ENCODE data around the gene MAGI2. TPM values are rescaled to one million over a fixed set of nuclear protein-coding genes. Genes with fewer than 3 reads are reported as not detected.

Gene MAGI2
- total RNA-seq, 1 donor from 2014 or later: 0.10 TPM

DNA sequence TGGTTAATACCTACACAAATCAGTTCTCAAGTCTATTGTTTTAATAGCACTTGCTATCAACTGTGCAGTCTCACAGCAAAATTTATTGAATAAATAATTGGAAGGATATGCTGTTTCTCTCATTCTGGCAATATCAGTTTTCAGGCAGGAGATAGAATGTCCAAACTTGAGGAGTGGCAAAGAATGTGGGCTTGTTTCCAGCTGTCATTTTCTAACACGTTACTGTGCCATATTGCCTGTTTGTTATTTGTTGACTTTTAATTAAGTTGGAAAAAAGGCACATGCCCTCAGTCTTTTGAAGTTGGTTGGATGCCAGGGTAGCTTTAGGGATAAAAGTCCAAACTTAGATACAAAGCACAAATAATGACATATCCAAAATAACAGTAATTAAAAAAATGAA lies 52.2 kb downstream of the MAGI2 start:
- no peak overlapping the region for H3K4me3 Mint-ChIP-seq
- no peaks in the 10 kb centered on the region for H3K36me3 Mint-ChIP-seq (ENCODE audit: low read depth)
- H3K4me1 Mint-ChIP-seq (ENCODE audit: low read depth): no peaks in the 10 kb centered on the region
- no peaks in the 10 kb centered on the region for H3K9me3 Mint-ChIP-seq
- H3K27me3 Mint-ChIP-seq (ENCODE audit: insufficient read depth): no peaks in the 10 kb centered on the region
- no peak overlapping the region for H3K27ac Mint-ChIP-seq
- no peak for DNase-seq (ENCODE audit: low spot score)
- intact Hi-C loops (cut with micrococcal nuclease): no loop called here

DNA sequence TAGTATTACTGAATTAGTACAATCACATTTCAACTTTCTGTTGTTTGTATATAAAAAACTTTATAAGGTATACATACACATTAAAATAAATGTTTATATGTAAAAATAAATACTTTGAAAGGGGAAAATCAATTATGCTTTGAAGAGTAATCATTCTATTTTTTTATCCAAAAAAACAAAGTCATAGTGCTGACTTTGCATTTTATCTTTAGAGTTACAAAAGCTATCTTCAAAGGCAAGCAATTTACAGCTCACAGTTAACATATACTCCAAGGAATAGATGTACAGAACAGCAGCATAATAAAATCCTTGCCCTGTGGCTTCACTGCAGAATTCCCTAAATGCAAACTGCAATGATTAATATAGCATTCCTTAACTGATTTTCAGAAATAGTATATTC lies 53.2 kb downstream of the MAGI2 start:
- H3K9me3 Mint-ChIP-seq: no peaks in the 10 kb centered on the region
- DNase-seq (ENCODE audit: low spot score): no peak
- H3K4me3 Mint-ChIP-seq: no peak overlapping the region
- intact Hi-C loops (cut with micrococcal nuclease): no loop called here
- no peaks in the 10 kb centered on the region for H3K4me1 Mint-ChIP-seq (ENCODE audit: low read depth)
- no peaks in the 10 kb centered on the region for H3K27me3 Mint-ChIP-seq (ENCODE audit: insufficient read depth)
- H3K27ac Mint-ChIP-seq: no peak overlapping the region
- H3K36me3 Mint-ChIP-seq (ENCODE audit: low read depth): no peaks in the 10 kb centered on the region

DNA sequence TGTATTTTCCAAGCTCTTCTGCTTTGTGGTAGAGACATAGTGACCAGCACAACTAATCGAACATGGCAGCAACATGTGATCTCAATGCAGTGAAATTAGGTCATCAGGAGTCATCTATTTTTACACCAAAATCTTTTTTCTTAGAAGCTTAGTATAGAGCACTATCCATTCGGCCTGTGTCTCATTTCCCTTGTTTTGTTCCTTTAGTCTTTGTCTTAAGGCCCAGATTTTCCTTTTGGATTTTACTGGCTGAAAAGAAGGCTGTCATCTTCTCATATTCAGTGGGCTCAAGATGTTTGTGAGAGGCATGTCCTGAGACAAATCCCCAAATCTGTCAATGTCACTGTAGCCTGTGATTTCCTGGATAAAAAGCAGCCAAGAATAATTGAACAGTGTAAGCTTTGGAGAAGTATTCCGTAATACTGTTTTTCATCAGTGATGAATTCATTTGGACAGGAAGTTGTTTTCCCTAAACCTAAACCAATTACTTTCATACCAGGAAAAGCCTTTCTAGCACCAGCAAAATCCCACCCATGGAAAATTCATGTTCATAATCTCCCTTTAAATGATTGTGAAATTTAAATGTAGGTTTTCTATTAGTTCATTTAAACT lies 55.2 kb downstream of the MAGI2 start:
- Mint-ChIP-seq H3K9me3 (no peaks in the 10 kb centered on the region), H3K27ac (no peak overlapping the region), H3K36me3 (ENCODE audit: low read depth) (no peaks in the 10 kb centered on the region), H3K4me3 (no peak overlapping the region), H3K27me3 (ENCODE audit: insufficient read depth) (no peaks in the 10 kb centered on the region), H3K4me1 (ENCODE audit: low read depth) (no peaks in the 10 kb centered on the region)
- intact Hi-C loops (cut with micrococcal nuclease): no loop called here
- no peak for DNase-seq (ENCODE audit: low spot score)

DNA sequence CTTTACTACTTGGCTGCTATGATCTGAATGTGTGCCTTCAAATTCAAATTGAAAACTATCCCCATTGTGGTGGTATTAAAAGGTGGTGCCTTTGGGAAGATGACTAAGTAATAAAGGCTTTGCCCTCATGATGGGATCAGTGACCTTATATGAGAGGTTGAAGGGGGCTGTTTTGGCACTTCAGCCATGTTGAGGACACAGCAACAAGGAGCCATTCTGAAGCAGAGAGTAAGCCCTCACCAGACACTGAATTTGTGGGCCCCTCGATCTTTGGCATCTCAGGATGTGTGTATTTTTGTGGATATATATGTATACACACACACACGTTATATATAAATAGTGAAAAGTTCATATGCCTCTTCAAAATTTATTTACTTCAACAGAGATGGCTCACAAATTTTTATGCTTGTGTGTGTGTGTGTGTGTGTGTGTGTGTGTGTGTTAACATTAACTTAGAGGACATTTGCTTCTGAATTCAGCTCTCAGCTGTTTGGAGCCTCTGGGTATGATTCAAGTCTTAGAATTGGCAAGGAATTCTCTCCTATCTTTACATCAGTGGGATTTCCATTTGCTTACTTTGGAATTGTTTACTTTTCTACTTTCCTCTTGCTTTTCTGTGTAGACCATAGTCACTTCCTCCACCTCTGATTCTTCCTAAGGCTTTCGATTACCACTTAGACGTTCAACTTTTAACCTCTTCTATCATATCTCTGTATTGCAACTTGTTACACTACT lies 66.6 kb downstream of the MAGI2 start:
- Mint-ChIP-seq H3K27me3 (ENCODE audit: insufficient read depth) (peaks cover 1% of the 10 kb centered on the region), H3K4me3 (no peak overlapping the region), H3K9me3 (no peaks in the 10 kb centered on the region), H3K4me1 (ENCODE audit: low read depth) (no peaks in the 10 kb centered on the region), H3K36me3 (ENCODE audit: low read depth) (no peaks in the 10 kb centered on the region), H3K27ac (no peak overlapping the region)
- intact Hi-C loops (cut with micrococcal nuclease): no loop called here
- no peak for DNase-seq (ENCODE audit: low spot score)

DNA sequence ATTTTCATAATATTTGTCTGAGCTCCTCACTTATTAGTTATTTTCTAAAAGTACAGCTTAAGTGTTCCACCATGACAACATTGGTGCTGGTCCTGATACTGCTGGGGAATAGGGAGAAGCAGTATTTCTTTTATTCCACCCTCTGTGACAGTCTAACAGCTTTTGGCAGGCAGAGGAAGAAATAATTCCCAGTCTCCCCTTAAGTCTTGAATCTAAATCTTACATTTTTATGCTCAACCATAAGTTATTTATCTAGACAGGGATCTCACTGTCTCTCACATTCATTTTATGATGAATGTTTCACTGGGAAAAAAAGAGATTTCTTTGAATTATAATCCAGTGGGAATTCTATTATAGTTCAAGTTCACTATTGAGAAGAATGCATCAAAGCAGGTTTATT lies 71.5 kb downstream of the MAGI2 start:
- Mint-ChIP-seq H3K9me3 (no peaks in the 10 kb centered on the region), H3K36me3 (ENCODE audit: low read depth) (no peaks in the 10 kb centered on the region), H3K27ac (no peak overlapping the region), H3K4me3 (no peak overlapping the region), H3K4me1 (ENCODE audit: low read depth) (no peaks in the 10 kb centered on the region), H3K27me3 (ENCODE audit: insufficient read depth) (peaks cover 1% of the 10 kb centered on the region)
- intact Hi-C loops (cut with micrococcal nuclease): no loop called here
- no peak for DNase-seq (ENCODE audit: low spot score)

DNA sequence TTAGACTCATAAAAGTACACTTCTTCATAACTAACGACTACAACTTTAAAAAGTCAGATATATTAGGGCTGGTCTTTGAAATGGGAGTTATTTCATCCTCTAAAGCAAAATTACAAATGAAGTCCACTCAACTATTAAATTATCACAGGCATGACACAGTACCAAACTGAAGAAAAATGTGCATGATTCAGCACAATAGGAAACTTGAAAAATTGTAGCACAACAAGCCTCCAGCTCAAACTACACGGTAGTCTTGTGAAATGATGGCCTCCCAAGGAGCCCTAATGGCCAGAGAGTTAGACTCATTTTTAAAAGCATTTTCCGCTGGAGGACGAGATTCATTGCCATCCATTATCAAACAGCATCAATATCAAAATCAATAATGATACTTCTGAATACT lies 76.4 kb downstream of the MAGI2 start:
- Mint-ChIP-seq H3K27me3 (ENCODE audit: insufficient read depth) (peaks cover 3% of the 10 kb centered on the region), H3K27ac (no peak overlapping the region), H3K4me1 (ENCODE audit: low read depth) (no peaks in the 10 kb centered on the region), H3K4me3 (no peak overlapping the region), H3K36me3 (ENCODE audit: low read depth) (no peaks in the 10 kb centered on the region), H3K9me3 (no peaks in the 10 kb centered on the region)
- intact Hi-C loops (cut with micrococcal nuclease): no loop called here
- no peak for DNase-seq (ENCODE audit: low spot score)

GRCh38 chr7:79376299-79377025 lies 77.0 kb downstream of the MAGI2 start:
- intact Hi-C loops (cut with micrococcal nuclease): no loop called here
- H3K27ac Mint-ChIP-seq: no peak overlapping the region
- H3K4me1 Mint-ChIP-seq (ENCODE audit: low read depth): no peaks in the 10 kb centered on the region
- no peaks in the 10 kb centered on the region for H3K9me3 Mint-ChIP-seq
- no peaks in the 10 kb centered on the region for H3K36me3 Mint-ChIP-seq (ENCODE audit: low read depth)
- H3K4me3 Mint-ChIP-seq: no peak overlapping the region
- H3K27me3 Mint-ChIP-seq (ENCODE audit: insufficient read depth): peaks cover 3% of the 10 kb centered on the region
- DNase-seq (ENCODE audit: low spot score): no peak

DNA sequence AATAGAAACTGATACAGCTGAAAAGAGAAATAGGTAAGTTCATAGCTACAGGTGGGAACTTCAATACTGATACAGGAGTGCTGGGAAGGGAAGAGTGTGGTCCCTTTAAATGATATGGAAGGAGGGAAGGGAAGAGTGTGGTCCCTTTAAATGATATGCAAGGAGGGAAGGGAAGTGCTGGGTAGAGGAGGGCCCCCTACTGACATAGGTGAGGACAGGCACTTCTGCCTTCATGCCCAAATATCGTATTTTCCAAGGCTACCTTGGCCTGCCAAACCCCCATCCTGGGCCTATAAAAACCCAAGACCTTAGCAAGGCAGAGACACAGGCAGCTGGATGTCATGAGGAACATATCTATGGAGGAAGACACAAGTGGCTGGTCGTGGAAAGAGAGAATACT lies 92.3 kb downstream of the MAGI2 start:
- DNase-seq (ENCODE audit: low spot score): no peak
- intact Hi-C loops (cut with micrococcal nuclease): no loop called here
- Mint-ChIP-seq H3K27ac (no peak overlapping the region), H3K9me3 (no peaks in the 10 kb centered on the region), H3K27me3 (ENCODE audit: insufficient read depth) (no peaks in the 10 kb centered on the region), H3K36me3 (ENCODE audit: low read depth) (no peaks in the 10 kb centered on the region), H3K4me1 (ENCODE audit: low read depth) (no peaks in the 10 kb centered on the region), H3K4me3 (no peak overlapping the region)

- Mint-ChIP-seq H3K4me3 (no peak overlapping the region), H3K9me3 (no peaks in the 10 kb centered on the region), H3K4me1 (ENCODE audit: low read depth) (no peaks in the 10 kb centered on the region), H3K27ac (no peak overlapping the region), H3K27me3 (ENCODE audit: insufficient read depth) (no peaks in the 10 kb centered on the region), H3K36me3 (ENCODE audit: low read depth) (no peaks in the 10 kb centered on the region)
- DNase-seq (ENCODE audit: low spot score): no peak
- intact Hi-C loops (cut with micrococcal nuclease): no loop called here
These were observed 93.6 kb downstream of the MAGI2 start for GRCh38 chr7:79359827-79360226.

GRCh38 chr7:79357101-79357500 lies 96.4 kb downstream of the MAGI2 start:
- DNase-seq (ENCODE audit: low spot score): no peak
- intact Hi-C loops (cut with micrococcal nuclease): no loop called here
- Mint-ChIP-seq H3K36me3 (ENCODE audit: low read depth) (no peaks in the 10 kb centered on the region), H3K27ac (no peak overlapping the region), H3K9me3 (no peaks in the 10 kb centered on the region), H3K4me1 (ENCODE audit: low read depth) (no peaks in the 10 kb centered on the region), H3K4me3 (no peak overlapping the region), H3K27me3 (ENCODE audit: insufficient read depth) (no peaks in the 10 kb centered on the region)

- intact Hi-C loops (cut with micrococcal nuclease): no loop called here
- no peaks in the 10 kb centered on the region for H3K36me3 Mint-ChIP-seq (ENCODE audit: low read depth)
- no peaks in the 10 kb centered on the region for H3K9me3 Mint-ChIP-seq
- H3K27ac Mint-ChIP-seq: no peak overlapping the region
- no peak for DNase-seq (ENCODE audit: low spot score)
- H3K4me1 Mint-ChIP-seq (ENCODE audit: low read depth): no peaks in the 10 kb centered on the region
- no peaks in the 10 kb centered on the region for H3K27me3 Mint-ChIP-seq (ENCODE audit: insufficient read depth)
- no peak overlapping the region for H3K4me3 Mint-ChIP-seq
These were observed 99.6 kb downstream of the MAGI2 start for GRCh38 chr7:79353720-79354468.

DNA sequence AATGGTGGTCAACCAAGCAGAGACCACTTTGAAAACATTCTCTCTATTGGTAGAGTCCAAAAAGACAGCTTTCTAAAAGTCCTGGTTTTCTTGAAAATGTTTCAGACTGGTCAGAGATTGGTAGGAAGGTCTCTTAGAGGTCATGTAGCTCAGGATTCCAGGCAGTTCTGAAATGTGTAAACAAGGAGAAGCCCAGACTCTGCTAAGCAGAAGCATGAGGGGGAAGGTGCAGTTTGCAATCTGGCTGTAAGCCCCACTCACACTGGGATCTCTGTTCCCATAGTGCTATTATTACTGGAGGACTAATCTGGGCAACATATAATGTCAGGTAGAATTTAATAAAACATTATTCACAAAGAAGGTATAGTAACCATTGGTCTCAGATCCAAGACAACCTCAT lies 101.1 kb downstream of the MAGI2 start:
- DNase-seq (ENCODE audit: low spot score): no peak
- no peak overlapping the region for H3K27ac Mint-ChIP-seq
- intact Hi-C loops (cut with micrococcal nuclease): no loop called here
- no peak overlapping the region for H3K4me3 Mint-ChIP-seq
- H3K36me3 Mint-ChIP-seq (ENCODE audit: low read depth): no peaks in the 10 kb centered on the region
- H3K4me1 Mint-ChIP-seq (ENCODE audit: low read depth): no peaks in the 10 kb centered on the region
- H3K9me3 Mint-ChIP-seq: no peaks in the 10 kb centered on the region
- no peaks in the 10 kb centered on the region for H3K27me3 Mint-ChIP-seq (ENCODE audit: insufficient read depth)

DNA sequence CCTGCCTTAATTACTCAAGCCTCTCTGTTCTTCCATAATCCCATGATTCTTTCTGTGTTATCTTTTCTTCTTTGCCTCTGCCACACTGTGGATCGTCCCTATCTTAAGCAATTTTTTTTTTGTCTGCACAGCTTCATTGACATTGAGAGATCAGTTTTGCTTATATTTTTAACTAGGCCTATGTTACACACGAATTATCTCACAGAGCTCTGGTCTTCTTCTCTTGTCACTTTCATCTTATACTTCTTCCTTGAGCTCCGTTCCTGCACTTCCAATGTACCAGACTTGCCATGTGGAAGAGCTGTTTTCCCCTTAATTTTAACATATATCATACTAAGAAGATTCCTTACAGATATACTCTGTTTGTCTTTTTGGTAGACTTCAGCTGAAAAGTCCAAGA lies 106.1 kb downstream of the MAGI2 start:
- Mint-ChIP-seq H3K27ac (no peak overlapping the region), H3K9me3 (no peaks in the 10 kb centered on the region), H3K4me3 (no peak overlapping the region), H3K27me3 (ENCODE audit: insufficient read depth) (no peaks in the 10 kb centered on the region), H3K4me1 (ENCODE audit: low read depth) (no peaks in the 10 kb centered on the region), H3K36me3 (ENCODE audit: low read depth) (no peaks in the 10 kb centered on the region)
- DNase-seq (ENCODE audit: low spot score): no peak
- intact Hi-C loops (cut with micrococcal nuclease): no loop called here

Data from activated T-helper 1 cell treated with anti-CD3 and anti-CD28 coated beads, Interleukin-12 subunit alpha, Interleukin-12 subunit beta, Interleukin-2, Interleukin-4 antibody, amounts not matched to agents 30 ng/mL and 10 ng/mL and 1 ng/mL, durations not matched to agents 14 hours and 24 hours and 36 hours (primary cell).